Fibroblast of lung (primary cell): Measurements from ENCODE around the gene LTBP4.

Source experiments
- EZH2 ChIP-seq: IDR thresholded peaks from 2 replicates; pipeline ENCODE4 v1.5.1; 2012; ENCODE audit warnings: low read length, control low read depth, mild to moderate bottlenecking; ENCODE audit errors: missing control alignments
- TF ChIP-seq, protein P1 (sequence below), 2 donors: IDR thresholded peaks in 1 of 2; conservative IDR thresholded peaks in 1 of 2; 1 replicate in 1 of 2; 2 replicates in 1 of 2; pipeline ENCODE4 v1.5.1; 2011 to 2012; ENCODE audit warnings: low read length in 2 of 2, control low read depth in 1 of 2, inconsistent platforms in 1 of 2, low read depth in 1 of 2, mild to moderate bottlenecking in 1 of 2

- TF ChIP-seq, protein P1, sequence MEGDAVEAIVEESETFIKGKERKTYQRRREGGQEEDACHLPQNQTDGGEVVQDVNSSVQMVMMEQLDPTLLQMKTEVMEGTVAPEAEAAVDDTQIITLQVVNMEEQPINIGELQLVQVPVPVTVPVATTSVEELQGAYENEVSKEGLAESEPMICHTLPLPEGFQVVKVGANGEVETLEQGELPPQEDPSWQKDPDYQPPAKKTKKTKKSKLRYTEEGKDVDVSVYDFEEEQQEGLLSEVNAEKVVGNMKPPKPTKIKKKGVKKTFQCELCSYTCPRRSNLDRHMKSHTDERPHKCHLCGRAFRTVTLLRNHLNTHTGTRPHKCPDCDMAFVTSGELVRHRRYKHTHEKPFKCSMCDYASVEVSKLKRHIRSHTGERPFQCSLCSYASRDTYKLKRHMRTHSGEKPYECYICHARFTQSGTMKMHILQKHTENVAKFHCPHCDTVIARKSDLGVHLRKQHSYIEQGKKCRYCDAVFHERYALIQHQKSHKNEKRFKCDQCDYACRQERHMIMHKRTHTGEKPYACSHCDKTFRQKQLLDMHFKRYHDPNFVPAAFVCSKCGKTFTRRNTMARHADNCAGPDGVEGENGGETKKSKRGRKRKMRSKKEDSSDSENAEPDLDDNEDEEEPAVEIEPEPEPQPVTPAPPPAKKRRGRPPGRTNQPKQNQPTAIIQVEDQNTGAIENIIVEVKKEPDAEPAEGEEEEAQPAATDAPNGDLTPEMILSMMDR (conservative IDR thresholded peaks at IDR 0.05 in 1 of 2, IDR thresholded peaks at IDR 0.05 in 1 of 2; ENCODE audit: low read depth in 1 of 2, low read length in 2 of 2): no peak
- TF ChIP-seq EZH2: no peak
These were observed 1.9 kb downstream of the LTBP4 start for GRCh38 chr19:40603071-40603388.
